Measurements from ENCODE around the gene BTN3A1. TPM values are rescaled to one million over a fixed set of nuclear protein-coding genes. Genes with fewer than 3 reads are reported as not detected.
"Not testable (repeated sequence)": the region's sequence is repeated elsewhere in the genome, so short reads cannot be mapped to it uniquely, and the experiment has no call there.

The BTN3A1 gene
- total RNA-seq, 1 donor = 25.3 TPM

GRCh38 chr6:26363882-26364701 lies 38.0 kb upstream of the BTN3A1 start:
- Histone ChIP-seq H3K4me3 (ENCODE audit: insufficient read depth, low read length) (peak overlapping the region; percentile 87), H3K27ac (ENCODE audit: low read depth, low read length) (peak overlapping the region; percentile 89), H3K4me2 (ENCODE audit: insufficient read depth, low read length) (peak overlapping the region; percentile 86), H2AFZ (ENCODE audit: low read length) (peak overlapping the region; percentile 98), H3K9me3 (ENCODE audit: low read depth, low read length) (no peaks in the 10 kb centered on the region), H3K36me3 (ENCODE audit: insufficient read depth, low read length) (no peaks in the 10 kb centered on the region), H3K27me3 (ENCODE audit: insufficient read depth, low read length) (no peaks in the 10 kb centered on the region), H3K4me1 (ENCODE audit: insufficient read depth, low read length) (peaks cover 23% of the 10 kb centered on the region), H3K79me2 (ENCODE audit: insufficient read depth, low read length) (peaks cover 2% of the 10 kb centered on the region), H4K20me1 (ENCODE audit: insufficient read depth, low read length) (no peaks in the 10 kb centered on the region)
- no peak for DNase-seq (ENCODE audit: insufficient read length, low spot score, missing footprints)
- no peak for TF ChIP-seq CTCF (IDR thresholded peaks at IDR 0.05; ENCODE audit: extremely low read depth, low read depth, low read length)

GRCh38 chr6:26365633-26365995 lies 36.5 kb upstream of the BTN3A1 start:
- Histone ChIP-seq H3K4me2 (ENCODE audit: insufficient read depth, low read length) (peak overlapping the region; percentile 86), H3K9me3 (ENCODE audit: low read depth, low read length) (no peaks in the 10 kb centered on the region), H3K27ac (ENCODE audit: low read depth, low read length) (peak overlapping the region; percentile 89), H2AFZ (ENCODE audit: low read length) (peak overlapping the region; percentile 97), H3K79me2 (ENCODE audit: insufficient read depth, low read length) (peaks cover 2% of the 10 kb centered on the region), H3K4me3 (ENCODE audit: insufficient read depth, low read length) (peak overlapping the region; percentile 87), H3K27me3 (ENCODE audit: insufficient read depth, low read length) (no peaks in the 10 kb centered on the region), H3K4me1 (ENCODE audit: insufficient read depth, low read length) (peaks cover 23% of the 10 kb centered on the region), H4K20me1 (ENCODE audit: insufficient read depth, low read length) (no peaks in the 10 kb centered on the region), H3K36me3 (ENCODE audit: insufficient read depth, low read length) (peaks cover 5% of the 10 kb centered on the region)
- DNase-seq (ENCODE audit: insufficient read length, low spot score, missing footprints) = no peak
- no peak for TF ChIP-seq CTCF (IDR thresholded peaks at IDR 0.05; ENCODE audit: extremely low read depth, low read depth, low read length)

DNA sequence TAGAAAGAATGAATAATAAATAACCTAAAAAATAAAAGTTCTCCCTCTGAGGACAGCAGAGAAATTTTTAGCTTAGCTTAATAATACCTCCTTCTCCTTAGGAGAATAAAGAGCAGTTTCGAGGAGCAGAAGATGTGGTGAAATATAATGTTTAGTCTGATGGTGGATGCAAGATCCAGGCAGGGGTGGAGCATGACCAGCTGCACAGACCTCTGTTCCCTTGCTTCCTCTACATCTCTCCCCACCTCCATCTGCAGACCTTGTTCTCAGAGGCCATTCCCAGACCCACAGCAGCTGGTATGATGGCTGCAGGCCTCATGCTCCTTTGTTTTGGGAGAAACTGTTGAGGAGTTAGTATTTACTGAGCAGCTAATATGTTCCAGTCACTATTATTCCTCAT lies 35.6 kb upstream of the BTN3A1 start:
- H4K20me1 ChIP-seq (ENCODE audit: insufficient read depth, low read length) = no peaks in the 10 kb centered on the region
- TF ChIP-seq CTCF (IDR thresholded peaks at IDR 0.05; ENCODE audit: extremely low read depth, low read depth, low read length) = no peak
- H3K36me3 ChIP-seq (ENCODE audit: insufficient read depth, low read length) = peaks cover 5% of the 10 kb centered on the region
- no peaks in the 10 kb centered on the region for H3K9me3 ChIP-seq (ENCODE audit: low read depth, low read length)
- H3K4me1 ChIP-seq (ENCODE audit: insufficient read depth, low read length) = peaks cover 23% of the 10 kb centered on the region
- no peak overlapping the region for H3K4me3 ChIP-seq (ENCODE audit: insufficient read depth, low read length)
- H3K27me3 ChIP-seq (ENCODE audit: insufficient read depth, low read length) = no peaks in the 10 kb centered on the region
- peak overlapping the region; percentile 86 for H3K4me2 ChIP-seq (ENCODE audit: insufficient read depth, low read length)
- H2AFZ ChIP-seq (ENCODE audit: low read length) = no peak overlapping the region
- no peak for DNase-seq (ENCODE audit: insufficient read length, low spot score, missing footprints)
- H3K79me2 ChIP-seq (ENCODE audit: insufficient read depth, low read length) = peaks cover 2% of the 10 kb centered on the region
- H3K27ac ChIP-seq (ENCODE audit: low read depth, low read length) = no peak overlapping the region

- Histone ChIP-seq H3K4me3 (ENCODE audit: insufficient read depth, low read length) (no peak overlapping the region), H3K4me1 (ENCODE audit: insufficient read depth, low read length) (peaks cover 23% of the 10 kb centered on the region), H3K4me2 (ENCODE audit: insufficient read depth, low read length) (peak overlapping the region; percentile 86), H3K9me3 (ENCODE audit: low read depth, low read length) (no peaks in the 10 kb centered on the region), H3K27ac (ENCODE audit: low read depth, low read length) (no peak overlapping the region), H4K20me1 (ENCODE audit: insufficient read depth, low read length) (no peaks in the 10 kb centered on the region), H3K79me2 (ENCODE audit: insufficient read depth, low read length) (peaks cover 2% of the 10 kb centered on the region), H3K36me3 (ENCODE audit: insufficient read depth, low read length) (peaks cover 5% of the 10 kb centered on the region), H2AFZ (ENCODE audit: low read length) (no peak overlapping the region), H3K27me3 (ENCODE audit: insufficient read depth, low read length) (no peaks in the 10 kb centered on the region)
- no peak for TF ChIP-seq CTCF (IDR thresholded peaks at IDR 0.05; ENCODE audit: extremely low read depth, low read depth, low read length)
- DNase-seq (ENCODE audit: insufficient read length, low spot score, missing footprints) = no peak
These were observed 35.0 kb upstream of the BTN3A1 start for GRCh38 chr6:26367114-26367513.

DNA sequence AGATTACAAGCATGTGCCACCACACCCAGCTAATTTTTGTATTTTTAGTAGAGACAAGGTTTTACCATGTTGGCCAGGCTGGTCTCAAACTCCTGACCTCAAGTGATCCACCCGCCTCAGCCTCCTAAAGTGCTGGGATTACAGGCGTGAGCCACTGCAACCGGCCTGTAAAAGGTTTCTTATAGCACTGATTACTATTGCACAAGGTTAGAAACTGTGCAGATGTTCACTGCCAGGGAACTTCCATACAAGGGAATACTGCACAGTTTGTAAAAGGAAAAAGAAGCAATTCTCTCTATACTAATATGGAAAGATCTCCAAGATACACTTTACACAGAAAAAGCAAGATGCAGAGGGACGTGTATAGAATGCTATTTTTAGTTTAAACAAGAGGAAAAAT lies 30.3 kb upstream of the BTN3A1 start:
- not testable (repeated sequence) for H4K20me1 ChIP-seq (ENCODE audit: insufficient read depth, low read length); H3K79me2 ChIP-seq (ENCODE audit: insufficient read depth, low read length); H3K27ac ChIP-seq (ENCODE audit: low read depth, low read length); H3K27me3 ChIP-seq (ENCODE audit: insufficient read depth, low read length); H3K4me2 ChIP-seq (ENCODE audit: insufficient read depth, low read length); H3K4me1 ChIP-seq (ENCODE audit: insufficient read depth, low read length); H2AFZ ChIP-seq (ENCODE audit: low read length); H3K4me3 ChIP-seq (ENCODE audit: insufficient read depth, low read length); DNase-seq (ENCODE audit: insufficient read length, low spot score, missing footprints); H3K9me3 ChIP-seq (ENCODE audit: low read depth, low read length)
- H3K36me3 ChIP-seq (ENCODE audit: insufficient read depth, low read length) = peaks cover 12% of the 10 kb centered on the region

All from osteoblast (primary cell).